Iris pigment epithelial cell (primary cell): Measurements from ENCODE around the gene WDTC1.

Source experiments
- DNase-seq: peaks from one replicate; pipeline ENCODE4 v3.0.0-alpha.2; 2011; ENCODE audit warnings: low read depth

Gene WDTC1

GRCh38 chr1:27356277-27356618 lies 121.8 kb downstream of the WDTC1 start:
- no peak for DNase-seq

- DNase-seq, result no peak
Measured at GRCh38 chr1:27356619-27357280, 122.3 kb downstream of the WDTC1 start.

- peak; percentile 36 for DNase-seq
Measured at GRCh38 chr1:27357281-27358037, 123.0 kb downstream of the WDTC1 start.
